ENCODE measurements around the gene OR4D2.
"Not testable (repeated sequence)": the region's sequence is repeated elsewhere in the genome, so short reads cannot be mapped to it uniquely, and the experiment has no call there.

The OR4D2 gene

DNA sequence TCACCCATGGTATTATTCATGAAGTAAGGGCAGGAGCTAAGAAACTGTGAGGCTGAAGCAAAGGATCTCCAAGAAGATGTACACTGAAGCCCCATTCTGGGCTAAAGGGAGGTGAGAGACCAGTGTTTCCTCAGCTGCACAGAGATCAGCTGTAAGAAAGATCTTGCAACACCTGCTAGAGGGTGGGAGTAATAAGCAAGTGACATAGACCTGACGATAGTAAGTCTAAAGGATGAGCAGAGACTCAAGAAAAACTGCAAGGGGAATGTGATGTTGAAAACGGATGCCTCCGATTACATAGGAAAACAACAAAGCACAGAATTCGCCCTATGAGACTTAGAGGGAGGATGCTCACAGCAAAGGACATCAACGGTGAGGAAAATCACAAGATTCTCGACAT, at the start of gene OR4D2:
OR4D2 (plus strand) TSS at position 301 of the 400 bp plus-strand sequence. CDS start 2,674 bp downstream, outside the sequence.
- H3K36me3 ChIP-seq, result no peaks in the 10 kb centered on the region
- H3K27me3 ChIP-seq (ENCODE audit: insufficient read depth, low read depth, severe bottlenecking), result no peaks in the 10 kb centered on the region
- peaks cover 3% of the 10 kb centered on the region for H3K9me3 ChIP-seq (ENCODE audit: severe bottlenecking)
- no peak for DNase-seq
- TF ChIP-seq, protein P1, sequence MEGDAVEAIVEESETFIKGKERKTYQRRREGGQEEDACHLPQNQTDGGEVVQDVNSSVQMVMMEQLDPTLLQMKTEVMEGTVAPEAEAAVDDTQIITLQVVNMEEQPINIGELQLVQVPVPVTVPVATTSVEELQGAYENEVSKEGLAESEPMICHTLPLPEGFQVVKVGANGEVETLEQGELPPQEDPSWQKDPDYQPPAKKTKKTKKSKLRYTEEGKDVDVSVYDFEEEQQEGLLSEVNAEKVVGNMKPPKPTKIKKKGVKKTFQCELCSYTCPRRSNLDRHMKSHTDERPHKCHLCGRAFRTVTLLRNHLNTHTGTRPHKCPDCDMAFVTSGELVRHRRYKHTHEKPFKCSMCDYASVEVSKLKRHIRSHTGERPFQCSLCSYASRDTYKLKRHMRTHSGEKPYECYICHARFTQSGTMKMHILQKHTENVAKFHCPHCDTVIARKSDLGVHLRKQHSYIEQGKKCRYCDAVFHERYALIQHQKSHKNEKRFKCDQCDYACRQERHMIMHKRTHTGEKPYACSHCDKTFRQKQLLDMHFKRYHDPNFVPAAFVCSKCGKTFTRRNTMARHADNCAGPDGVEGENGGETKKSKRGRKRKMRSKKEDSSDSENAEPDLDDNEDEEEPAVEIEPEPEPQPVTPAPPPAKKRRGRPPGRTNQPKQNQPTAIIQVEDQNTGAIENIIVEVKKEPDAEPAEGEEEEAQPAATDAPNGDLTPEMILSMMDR (IDR thresholded peaks at IDR 0.05; ENCODE audit: low read depth, low read length), result no peak
- no peak within 1 kb of the TSS for H3K4me3 ChIP-seq (ENCODE audit: low read depth, low read length)
- no peak within 1 kb of the TSS for H3K27ac ChIP-seq

DNA sequence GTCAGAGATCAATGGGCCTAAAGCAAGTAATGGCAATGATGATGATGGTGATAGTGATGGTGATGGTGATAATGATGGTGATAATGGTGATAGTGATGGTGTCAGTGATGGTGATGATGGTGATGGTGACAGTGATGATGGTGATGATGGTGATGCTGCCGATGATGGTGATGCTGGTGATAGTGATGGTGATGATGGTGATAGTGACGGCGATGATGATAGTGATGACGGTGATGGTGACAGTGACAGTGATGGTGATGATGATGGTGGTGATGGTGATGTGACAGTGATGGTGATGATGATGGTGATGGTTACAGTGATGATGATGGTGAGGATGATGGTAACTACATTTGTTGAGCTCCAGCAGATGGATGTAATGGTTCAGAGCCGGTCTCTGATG, 49.4 kb upstream of the OR4D2 start:
- TF ChIP-seq, protein P1 (IDR thresholded peaks at IDR 0.05; ENCODE audit: low read depth, low read length), result no peak
- Histone ChIP-seq H3K4me3 (ENCODE audit: low read depth, low read length) (no peak overlapping the region), H3K36me3 (no peaks in the 10 kb centered on the region), H3K27ac (no peak overlapping the region), H3K9me3 (ENCODE audit: severe bottlenecking) (no peaks in the 10 kb centered on the region), H3K27me3 (ENCODE audit: insufficient read depth, low read depth, severe bottlenecking) (no peaks in the 10 kb centered on the region)
- no peak for DNase-seq

DNA sequence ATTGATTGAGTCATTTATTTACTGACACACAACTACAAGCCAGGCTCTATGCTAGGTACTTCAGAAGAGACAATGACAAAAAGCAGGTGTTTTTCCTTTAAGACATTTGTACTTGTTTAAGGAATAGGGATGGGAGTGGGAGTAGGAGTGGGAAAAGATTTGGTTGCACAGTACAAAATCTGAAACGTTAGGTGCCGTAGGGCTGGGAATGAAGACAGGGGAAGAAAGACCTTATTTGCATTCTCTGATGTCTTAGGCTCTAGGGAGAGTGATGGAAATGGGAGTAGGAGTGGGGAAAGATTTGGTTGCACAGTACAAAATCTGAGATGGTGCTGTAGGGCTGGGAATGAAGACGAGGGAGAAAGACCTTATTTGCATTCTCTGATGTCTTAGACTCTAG, 47.3 kb upstream of the OR4D2 start:
- H3K27ac ChIP-seq, result no peak overlapping the region
- no peak overlapping the region for H3K4me3 ChIP-seq (ENCODE audit: low read depth, low read length)
- TF ChIP-seq, protein P1 (IDR thresholded peaks at IDR 0.05; ENCODE audit: low read depth, low read length), result no peak
- no peaks in the 10 kb centered on the region for H3K9me3 ChIP-seq (ENCODE audit: severe bottlenecking)
- no peak for DNase-seq
- H3K27me3 ChIP-seq (ENCODE audit: insufficient read depth, low read depth, severe bottlenecking), result no peaks in the 10 kb centered on the region
- H3K36me3 ChIP-seq, result no peaks in the 10 kb centered on the region

DNA sequence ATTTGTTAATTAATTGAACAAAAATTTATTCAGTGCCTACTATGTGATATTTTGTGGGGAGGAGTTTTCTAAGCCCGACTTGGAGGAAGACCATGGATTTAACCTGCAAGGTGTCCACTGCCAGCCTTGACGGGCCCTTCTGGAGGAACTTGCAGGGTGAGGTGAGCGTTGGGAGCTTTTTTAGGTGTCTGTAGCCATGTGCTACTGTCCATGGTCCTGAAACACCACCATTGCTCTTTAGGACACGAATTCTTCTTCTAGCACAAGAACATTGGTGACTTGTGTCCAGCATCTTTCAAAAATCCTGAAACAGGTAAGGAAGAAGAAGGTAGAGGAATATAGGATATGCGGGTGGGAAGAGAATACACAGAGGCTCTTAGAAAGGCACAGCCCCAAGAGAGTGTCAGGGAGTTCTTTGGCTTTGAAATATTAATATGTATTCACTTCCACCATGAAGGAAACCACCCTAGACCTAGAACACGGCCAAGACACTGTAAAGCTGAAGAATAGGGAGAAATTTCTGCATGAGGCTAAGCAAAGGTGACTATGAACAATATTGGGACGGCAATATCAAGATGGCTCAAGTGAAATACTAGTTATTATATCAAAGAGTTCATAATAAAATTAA, 46.5 kb upstream of the OR4D2 start:
- TF ChIP-seq, protein P1 (IDR thresholded peaks at IDR 0.05; ENCODE audit: low read depth, low read length), result no peak
- DNase-seq, result no peak
- Histone ChIP-seq H3K4me3 (ENCODE audit: low read depth, low read length) (no peak overlapping the region), H3K36me3 (no peaks in the 10 kb centered on the region), H3K27ac (no peak overlapping the region), H3K9me3 (ENCODE audit: severe bottlenecking) (no peaks in the 10 kb centered on the region), H3K27me3 (ENCODE audit: insufficient read depth, low read depth, severe bottlenecking) (no peaks in the 10 kb centered on the region)

DNA sequence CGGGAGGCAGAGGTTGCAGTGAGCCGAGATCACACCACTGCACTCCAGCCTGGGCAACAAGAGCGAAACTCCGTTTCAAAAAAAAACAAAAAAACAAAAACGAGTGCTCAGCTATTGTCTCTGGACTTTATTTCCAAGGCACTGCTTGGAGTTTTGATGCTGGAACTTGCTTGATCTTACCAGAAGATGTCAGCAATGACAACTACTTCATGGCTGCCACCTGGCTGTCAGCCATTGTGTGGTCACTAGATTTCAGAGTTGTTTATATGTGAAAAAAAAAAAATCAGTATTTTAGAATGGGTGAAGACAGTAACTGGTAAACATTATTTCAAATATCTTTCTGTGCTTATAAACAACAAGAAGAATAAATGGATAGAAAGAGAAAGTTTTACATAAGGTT, 44.9 kb upstream of the OR4D2 start:
- Histone ChIP-seq H3K36me3 (no peaks in the 10 kb centered on the region), H3K9me3 (ENCODE audit: severe bottlenecking) (no peaks in the 10 kb centered on the region), H3K27me3 (ENCODE audit: insufficient read depth, low read depth, severe bottlenecking) (no peaks in the 10 kb centered on the region), H3K27ac (no peak overlapping the region), H3K4me3 (ENCODE audit: low read depth, low read length) (no peak overlapping the region)
- DNase-seq, result peak; percentile 72
- TF ChIP-seq, protein P1 (IDR thresholded peaks at IDR 0.05; ENCODE audit: low read depth, low read length), result peak; percentile 80

DNA sequence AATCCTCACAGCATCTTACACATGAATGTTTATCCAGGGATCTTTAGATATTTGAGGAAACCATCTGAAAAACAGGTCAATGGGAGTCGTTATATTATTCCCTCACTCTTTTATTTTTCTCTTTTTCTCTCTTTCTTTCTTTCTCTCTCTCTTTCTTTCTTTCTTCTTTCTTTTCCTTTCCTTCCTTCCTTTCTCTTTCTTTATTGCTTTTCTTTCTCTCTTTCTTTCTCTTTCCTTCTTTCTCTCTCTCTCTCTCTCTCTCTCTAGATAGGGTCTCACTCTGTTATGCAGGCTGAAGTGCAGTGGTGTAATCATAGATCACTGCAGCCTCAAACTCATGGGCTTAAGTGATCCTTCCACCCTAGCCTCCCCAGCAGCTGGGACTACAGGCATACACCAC, 38.9 kb upstream of the OR4D2 start:
- no peak overlapping the region for H3K4me3 ChIP-seq (ENCODE audit: low read depth, low read length)
- no peaks in the 10 kb centered on the region for H3K36me3 ChIP-seq
- no peaks in the 10 kb centered on the region for H3K9me3 ChIP-seq (ENCODE audit: severe bottlenecking)
- H3K27me3 ChIP-seq (ENCODE audit: insufficient read depth, low read depth, severe bottlenecking), result no peaks in the 10 kb centered on the region
- TF ChIP-seq, protein P1 (IDR thresholded peaks at IDR 0.05; ENCODE audit: low read depth, low read length), result no peak
- H3K27ac ChIP-seq, result no peak overlapping the region
- no peak for DNase-seq

DNA sequence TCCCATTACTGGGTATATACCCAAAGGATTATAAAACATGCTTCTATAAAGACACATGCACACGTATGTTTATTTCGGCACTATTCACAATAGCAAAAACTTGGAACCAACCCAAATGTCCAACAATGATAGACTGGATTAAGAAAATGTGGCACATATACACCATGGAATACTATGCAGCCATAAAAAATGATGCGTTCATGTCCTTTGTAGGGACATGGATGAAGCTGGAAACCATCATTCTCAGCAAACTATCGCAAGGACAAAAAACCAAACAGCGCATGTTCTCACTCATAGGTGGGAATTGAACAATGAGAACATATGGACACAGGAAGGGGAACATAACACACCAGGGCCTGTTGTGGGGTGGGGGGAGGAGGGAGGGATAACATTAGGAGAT, 34.1 kb upstream of the OR4D2 start:
- H3K27ac ChIP-seq; H3K9me3 ChIP-seq (ENCODE audit: severe bottlenecking); H3K27me3 ChIP-seq (ENCODE audit: insufficient read depth, low read depth, severe bottlenecking); DNase-seq; H3K4me3 ChIP-seq (ENCODE audit: low read depth, low read length); H3K36me3 ChIP-seq: not testable (repeated sequence)

Data from WERI-Rb-1 (cell line).